GM12878 (cell line): ENCODE measurements around the gene GTSE1. TPM values are rescaled to one million over a fixed set of nuclear protein-coding genes. Genes with fewer than 3 reads are reported as not detected.

Source experiments
- ATAC-seq: fragments of 200-7000 bp; cut with Tn5 transposase; 3 replicates; pipeline ENCODE4 v1.9.1; 2020; ENCODE audit warnings: mild to moderate bottlenecking, moderate library complexity
- BruUV-seq: library from RNA; stranded (reverse); fragments of 400-500 nt; replicated peaks from 2 replicates; lab custom pipeline; 2021; lab: Mats Ljungman, UMichigan
- CTCF ChIA-PET: fragments of 300-600 bp; sonication (Branson Sonifier 250); formaldehyde crosslinking; extraction: SDS; loops from one replicate; lab custom pipeline; 2021; ENCODE audit warnings: inconsistent platforms; lab: Yijun Ruan, JAX
- POLR2A ChIA-PET: fragments of 350-600 bp; formaldehyde crosslinking; extraction: SDS; loops from one replicate; lab custom pipeline; 2021; ENCODE audit warnings: inconsistent platforms; lab: Charles Lee
- RAD21 ChIA-PET: fragments of 300-600 bp; sonication (Branson Sonifier 250); formaldehyde crosslinking; loops from one replicate; lab custom pipeline; 2023; ENCODE audit warnings: antibody characterized with exemption; ENCODE audit not compliant: unreplicated experiment; lab: Charles Lee
- SMC1A ChIA-PET: fragments of 300-600 bp; sonication (Branson Sonifier 250); formaldehyde crosslinking; loops from one replicate; lab custom pipeline; 2023; ENCODE audit not compliant: unreplicated experiment, uncharacterized antibody; lab: Charles Lee
- DNase-seq: peaks from one replicate; pipeline ENCODE4 v3.0.0-alpha.2; 2011; ENCODE audit warnings: low read depth, low spot score
- FAIRE-seq: peaks from 3 replicates; lab custom pipeline; 2011; peaks lifted over from hg19 to GRCh38; lab: Jason Lieb, UNC
- H2AFZ ChIP-seq: 2 replicates; pipeline ENCODE4 v1.6.0; 2011; ENCODE audit warnings: low read depth, low read length, control low read depth; ENCODE audit not compliant: control insufficient read depth
- H3K27ac ChIP-seq: 2 replicates; pipeline ENCODE4 v1.5.1; 2011; ENCODE audit warnings: control low read depth; ENCODE audit not compliant: control insufficient read depth, insufficient read depth
- H3K27me3 ChIP-seq, 2 experiments: replicated peaks in 1 of 2; 2 replicates each; pipeline versions ENCODE4 v1.6.0 to v1.6.1; 2011; ENCODE audit warnings: low read length in 1 of 2; ENCODE audit not compliant: control insufficient read depth in 2 of 2, insufficient read depth in 2 of 2
- H3K36me3 ChIP-seq, 2 experiments: 2 replicates each; pipeline ENCODE4 v1.5.1; 2011; ENCODE audit warnings: low read length in 1 of 2; ENCODE audit not compliant: control insufficient read depth in 2 of 2, insufficient read depth in 2 of 2
- H3K4me1 ChIP-seq: 2 replicates; pipeline ENCODE4 v1.6.1; 2011; ENCODE audit warnings: mild to moderate bottlenecking, low read length, moderate library complexity, mixed read lengths; ENCODE audit not compliant: control insufficient read depth, insufficient read depth
- H3K4me2 ChIP-seq: 2 replicates; pipeline ENCODE4 v1.6.0; 2011; ENCODE audit warnings: control low read depth; ENCODE audit not compliant: control insufficient read depth, insufficient read depth
- H3K4me3 ChIP-seq: fragments of 200-600 bp; sonication (generic); 2 replicates; pipeline ENCODE4 v1.5.1; 2016
- H3K79me2 ChIP-seq: 2 replicates; pipeline ENCODE4 v1.6.0; 2011; ENCODE audit warnings: low read length; ENCODE audit not compliant: control insufficient read depth, insufficient read depth
- H3K9ac ChIP-seq: 2 replicates; pipeline ENCODE4 v1.8.0; 2011; ENCODE audit warnings: low read length, control low read depth, mixed read lengths; ENCODE audit not compliant: control insufficient read depth, insufficient read depth
- H3K9me3 ChIP-seq: replicated peaks from 3 replicates; pipeline ENCODE4 v1.5.1; 2011; ENCODE audit warnings: mild to moderate bottlenecking, low read length; ENCODE audit not compliant: control insufficient read depth, insufficient read depth
- H4K20me1 ChIP-seq: 2 replicates; pipeline ENCODE4 v1.6.0; 2011; ENCODE audit not compliant: control insufficient read depth, insufficient read depth
- CHD4 ChIP-seq: fragments of 200-600 bp; sonication (generic); IDR thresholded peaks from 2 replicates; pipeline ENCODE4 v1.6.1; 2016; ENCODE audit warnings: mild to moderate bottlenecking
- EED ChIP-seq: sonication (generic); IDR thresholded peaks from 2 replicates; pipeline ENCODE4 v1.6.1; 2016; ENCODE audit warnings: antibody characterized with exemption, low read depth
- ELK1 ChIP-seq: IDR thresholded peaks from 2 replicates; pipeline ENCODE4 v1.6.1; 2012; ENCODE audit warnings: low read depth, low read length, improper control_type of control experiment
- POLR2A ChIP-seq: IDR thresholded peaks from 2 replicates; pipeline ENCODE4 v1.6.1; 2011; ENCODE audit warnings: low read depth, mild to moderate bottlenecking, low read length
- WGBS: methylation state at CpG from one replicate; pipeline ENCODE4 v1.1.6; 2016; ENCODE audit warnings: low lambda C conversion rate; ENCODE audit not compliant: insufficient replicate concordance, insufficient coverage; ENCODE audit errors: missing lambda C conversion rate; 5-methylcytosine and 5-hydroxymethylcytosine counted together
- in situ Hi-C: fragments of 300-500 bp; cut with MboI; formaldehyde crosslinking; loops from 9 replicates; pipeline ENCODE4 v1.14.3; 2018; ENCODE audit warnings: mixed read lengths
- intact Hi-C: fragments of 100-400 bp; cut with micrococcal nuclease; formaldehyde crosslinking; loops from one replicate; pipeline ENCODE4 v1.14.2; 2022; ENCODE audit not compliant: unreplicated experiment
- polyA plus RNA-seq, 11 experiments: library from polyadenylated mRNA; depleted of rRNA in 4 of 11; unstranded in 6 of 11; stranded (reverse) in 5 of 11; fragments of >200 nt; fragmentation: Nextera tagmentation in 4 of 11; fragmentation: Illumina TruSeq in 1 of 11; extraction: Ambion mirVana in 4 of 11; extraction: Trizol in 1 of 11; gene quantifications; 1 replicate in 1 of 11; 2 replicates in 10 of 11; pipeline versions ENCODE4 v1.2.1 to v1.2.3, GENCODE V29; 2011 to 2016; ENCODE audit warnings: inconsistent platforms in 2 of 11, missing spikeins in 2 of 11, low read depth in 1 of 11
- total RNA-seq, 4 experiments: library from RNA; depleted of rRNA in 3 of 4; stranded (reverse); fragments of >200 nt in 3 of 4; fragmentation: Illumina TruSeq in 1 of 4; extraction: Trizol in 1 of 4; gene quantifications; 2 replicates each; pipeline versions ENCODE4 v1.2.1 to v1.2.3, GENCODE V29; 2013 to 2021

The GTSE1 gene
- total and polyA plus RNA-seq, 10 of the 15 experiments (the other 5 are each of a cell fraction or from before 2014, with no cell fraction given), result 6.6 to 46.2 (median 32.3) TPM

GRCh38 chr22:46352691-46353386 is 56.2 kb downstream of the GTSE1 start:
- no peak overlapping the region for H3K9ac ChIP-seq
- CTCF ChIA-PET, result interaction anchor here (1.1 kb wide), 1 partner anchor 15 kb away, joined by 4 read pairs; no protein-coding TSS in a partner anchor
- intact Hi-C loops, result no loop called here

More at GRCh38 chr22:46352691-46353386, 56.2 kb downstream of the GTSE1 start:
- H3K4me2 ChIP-seq, result no peak overlapping the region
- ATAC-seq (no peak), DNase-seq (no peak), FAIRE-seq (no peak)
- no peaks in the 10 kb centered on the region for H3K27me3 ChIP-seq
- in situ Hi-C loops, result no loop called here
- no peak overlapping the region for H2AFZ ChIP-seq
- H3K79me2 ChIP-seq, result no peaks in the 10 kb centered on the region
- no TSS peak for BruUV-seq
- H3K4me1 ChIP-seq, result no peaks in the 10 kb centered on the region
- 82% methylated on average over 18 of the region's 20 CpGs for WGBS
- no peaks in the 10 kb centered on the region for H4K20me1 ChIP-seq
- H3K27ac ChIP-seq, result no peak overlapping the region
- ChIA-PET POLR2A (no interaction called here), RAD21 (no interaction called here), SMC1A (no interaction called here)
- peaks cover 13 to 54% of the 10 kb centered on the region in 2 experiments for H3K36me3 ChIP-seq
- no peaks in the 10 kb centered on the region for H3K9me3 ChIP-seq
- no peak overlapping the region for H3K4me3 ChIP-seq
- TF ChIP-seq EED (no peak), POLR2A (peak; percentile 49), CHD4 (no peak), ELK1 (no peak)
